Panc1 (cell line): ENCODE data around the gene FGF2. TPM values are rescaled to one million over a fixed set of nuclear protein-coding genes. Genes with fewer than 3 reads are reported as not detected.

Experiments
- ATAC-seq: fragments of 200-7000 bp; cut with Tn5 transposase; 2 replicates; pipeline ENCODE4 v1.9.1; 2020; ENCODE audit warnings: mild to moderate bottlenecking, moderate library complexity
- BruUV-seq: library from RNA; stranded (reverse); fragments of 400-500 nt; replicated peaks from 2 replicates; lab custom pipeline; 2021; lab: Mats Ljungman, UMichigan
- CTCF ChIA-PET: fragments of 300-600 bp; sonication (Branson Sonifier 250); formaldehyde crosslinking; loops from one replicate; lab custom pipeline; 2022; ENCODE audit warnings: antibody characterized with exemption; lab: Charles Lee
- POLR2A ChIA-PET: fragments of 300-600 bp; sonication (Branson Sonifier 250); formaldehyde crosslinking; loops from one replicate; lab custom pipeline; 2022; ENCODE audit warnings: antibody characterized with exemption; lab: Charles Lee
- DNase-seq: peaks from one replicate; pipeline ENCODE4 v3.0.0-alpha.2; 2010; ENCODE audit warnings: low read depth, low spot score
- H3K27ac ChIP-seq: 2 replicates; pipeline ENCODE4 v1.5.1; 2011; ENCODE audit warnings: mild to moderate bottlenecking, low read length, inconsistent platforms
- H3K27me3 ChIP-seq: fragments of 200-500 bp; sonication (Bioruptor generic); 2 replicates; pipeline ENCODE4 v1.6.0; 2014; ENCODE audit warnings: low read length, inconsistent platforms; ENCODE audit not compliant: control insufficient read depth, insufficient read depth
- H3K36me3 ChIP-seq: fragments of 200-500 bp; sonication (Bioruptor generic); 2 replicates; pipeline ENCODE4 v1.5.1; 2014; ENCODE audit warnings: inconsistent platforms, mild to moderate bottlenecking, low read length, moderate library complexity; ENCODE audit not compliant: control insufficient read depth, insufficient read depth
- H3K4me1 ChIP-seq: 2 replicates; pipeline ENCODE4 v1.5.1; 2011; ENCODE audit warnings: inconsistent platforms, mild to moderate bottlenecking, low read length, moderate library complexity; ENCODE audit not compliant: control insufficient read depth, insufficient read depth
- H3K4me3 ChIP-seq, 2 experiments: 2 replicates each; pipeline ENCODE4 v1.5.1; 2011 to 2012; ENCODE audit warnings: low read depth in 2 of 2, low read length in 2 of 2, mild to moderate bottlenecking in 2 of 2, inconsistent platforms in 1 of 2, moderate library complexity in 1 of 2
- H3K9me3 ChIP-seq: fragments of 200-500 bp; sonication (Bioruptor generic); 2 replicates; pipeline ENCODE4 v1.5.1; 2014; ENCODE audit warnings: low read depth, mild to moderate bottlenecking, inconsistent platforms, low read length, moderate library complexity; ENCODE audit not compliant: control insufficient read depth, insufficient read depth
- POLR2AphosphoS5 ChIP-seq: IDR thresholded peaks from 2 replicates; pipeline ENCODE4 v1.6.1; 2012; ENCODE audit warnings: mild to moderate bottlenecking, low read depth, low read length, moderate library complexity
- REST ChIP-seq, 2 experiments: IDR thresholded peaks; 2 replicates each; pipeline ENCODE4 v1.6.1; 2011 to 2012; ENCODE audit warnings: low read depth in 2 of 2, control low read depth in 1 of 2, low read length in 1 of 2, mild to moderate bottlenecking in 1 of 2, moderate library complexity in 1 of 2; ENCODE audit not compliant: insufficient read depth in 1 of 2
- SIN3A ChIP-seq: IDR thresholded peaks from 2 replicates; pipeline ENCODE4 v1.6.1; 2012; ENCODE audit warnings: low read depth, mild to moderate bottlenecking, low read length, moderate library complexity, borderline replicate concordance; ENCODE audit not compliant: insufficient read depth
- TCF7L2 ChIP-seq: IDR thresholded peaks from 2 replicates; pipeline ENCODE4 v1.6.1; 2011; ENCODE audit warnings: mild to moderate bottlenecking, low read depth, low read length, inconsistent platforms
- in situ Hi-C: cut with HindIII; loops from 2 replicates; pipeline ENCODE4 v1.10.0; 2016; ENCODE audit warnings: low sequenced_read_pairs, low pct_unique_long_range_greater_than_20kb
- intact Hi-C: fragments of 100-400 bp; cut with micrococcal nuclease; formaldehyde crosslinking; loops from one replicate; pipeline ENCODE4 v1.10.0; 2022; ENCODE audit not compliant: unreplicated experiment
- total RNA-seq: library from RNA; stranded (reverse); gene quantifications from one replicate; pipeline ENCODE4 v1.2.1, GENCODE V29; 2021; ENCODE audit not compliant: unreplicated experiment
- TF ChIP-seq, protein P1 (sequence below): fragments of 450-650 bp; IDR thresholded peaks from 2 replicates; pipeline ENCODE4 v1.5.1; 2017; ENCODE audit warnings: mild to moderate bottlenecking

Gene FGF2
- total RNA-seq, 1 experiment from 2014 or later, result 21.7 TPM

DNA sequence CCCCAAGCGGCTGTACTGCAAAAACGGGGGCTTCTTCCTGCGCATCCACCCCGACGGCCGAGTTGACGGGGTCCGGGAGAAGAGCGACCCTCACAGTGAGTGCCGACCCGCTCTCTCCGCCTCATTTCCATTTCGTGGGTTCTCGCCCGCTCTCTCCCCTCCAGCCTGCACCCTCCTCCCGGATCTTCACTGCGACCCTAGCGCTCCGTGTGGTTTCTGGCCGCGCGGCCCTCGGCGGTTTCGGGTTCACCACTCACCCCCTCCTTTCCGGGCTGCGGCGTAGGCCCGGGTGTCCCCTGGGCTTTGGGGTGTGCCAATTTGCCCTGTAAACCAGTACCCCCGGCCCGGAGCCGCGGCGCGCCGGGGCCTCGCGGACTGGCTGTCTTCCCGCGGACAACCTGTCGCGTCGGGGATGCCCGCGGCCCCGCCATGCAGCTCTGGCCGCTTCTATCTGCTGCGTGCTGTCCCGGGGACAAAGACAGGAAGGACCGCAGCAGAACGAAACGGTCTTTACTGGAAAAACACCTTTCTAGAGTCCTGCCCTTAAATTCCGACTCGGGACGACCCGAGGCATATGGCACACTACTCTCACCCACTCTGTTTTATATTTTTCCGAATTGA lies 737 bp downstream of the FGF2 start:
- Histone ChIP-seq H3K4me1 (peaks cover 17% of the 10 kb centered on the region), H3K27me3 (no peaks in the 10 kb centered on the region), H3K36me3 (no peaks in the 10 kb centered on the region), H3K9me3 (no peaks in the 10 kb centered on the region), H3K4me3 (peak overlapping the region; percentile 73 to 77), H3K27ac (peak overlapping the region; percentile 89)
- CTCF ChIA-PET, result interaction anchor here (0.6 kb wide), 1 partner anchor 48 kb away, joined by 3 read pairs; no protein-coding TSS in a partner anchor
- POLR2A ChIA-PET, result no interaction called here
- in situ Hi-C loops (no loop called here), intact Hi-C loops (loop anchor here (5.0 kb wide), 2 partner anchors 45 to 70 kb away; no protein-coding TSS in a partner anchor)
- BruUV-seq, result no TSS peak
- ATAC-seq, result peak; percentile 71
- DNase-seq, result no peak
- TF ChIP-seq SIN3A (no peak), POLR2AphosphoS5 (no peak), REST (IDR thresholded peaks at IDR 0.05; ENCODE audit: insufficient read depth in 1 of 2, low read depth in 2 of 2, low read length in 1 of 2) (no peak), TCF7L2 (no peak)
- TF ChIP-seq, protein P1, sequence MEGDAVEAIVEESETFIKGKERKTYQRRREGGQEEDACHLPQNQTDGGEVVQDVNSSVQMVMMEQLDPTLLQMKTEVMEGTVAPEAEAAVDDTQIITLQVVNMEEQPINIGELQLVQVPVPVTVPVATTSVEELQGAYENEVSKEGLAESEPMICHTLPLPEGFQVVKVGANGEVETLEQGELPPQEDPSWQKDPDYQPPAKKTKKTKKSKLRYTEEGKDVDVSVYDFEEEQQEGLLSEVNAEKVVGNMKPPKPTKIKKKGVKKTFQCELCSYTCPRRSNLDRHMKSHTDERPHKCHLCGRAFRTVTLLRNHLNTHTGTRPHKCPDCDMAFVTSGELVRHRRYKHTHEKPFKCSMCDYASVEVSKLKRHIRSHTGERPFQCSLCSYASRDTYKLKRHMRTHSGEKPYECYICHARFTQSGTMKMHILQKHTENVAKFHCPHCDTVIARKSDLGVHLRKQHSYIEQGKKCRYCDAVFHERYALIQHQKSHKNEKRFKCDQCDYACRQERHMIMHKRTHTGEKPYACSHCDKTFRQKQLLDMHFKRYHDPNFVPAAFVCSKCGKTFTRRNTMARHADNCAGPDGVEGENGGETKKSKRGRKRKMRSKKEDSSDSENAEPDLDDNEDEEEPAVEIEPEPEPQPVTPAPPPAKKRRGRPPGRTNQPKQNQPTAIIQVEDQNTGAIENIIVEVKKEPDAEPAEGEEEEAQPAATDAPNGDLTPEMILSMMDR, result peak; percentile 2; the same call in 1 of the 2 replicates

- H3K9me3 ChIP-seq, result no peaks in the 10 kb centered on the region
- H3K27me3 ChIP-seq, result no peaks in the 10 kb centered on the region
- CTCF ChIA-PET, result interaction anchor here (0.6 kb wide), 1 partner anchor 49 kb away, joined by 3 read pairs; no protein-coding TSS in a partner anchor
- peaks cover 23% of the 10 kb centered on the region for H3K4me1 ChIP-seq
- ATAC-seq (peak; percentile 73), DNase-seq (no peak)
- no peak for TF ChIP-seq POLR2AphosphoS5
- TF ChIP-seq, protein P1, result no peak
- TF ChIP-seq REST (IDR thresholded peaks at IDR 0.05; ENCODE audit: insufficient read depth in 1 of 2, low read depth in 2 of 2, low read length in 1 of 2), result no peak
- no peak for TF ChIP-seq SIN3A
- TF ChIP-seq TCF7L2, result no peak
- POLR2A ChIA-PET, result no interaction called here
- TSS peak; percentile 81 for BruUV-seq
- in situ Hi-C loops (no loop called here), intact Hi-C loops (loop anchor here (5.0 kb wide), 2 partner anchors 46 to 71 kb away; no protein-coding TSS in a partner anchor)
- no peaks in the 10 kb centered on the region for H3K36me3 ChIP-seq
- peak overlapping the region; percentile 89 for H3K27ac ChIP-seq
- peak overlapping the region; percentile 73 to 77 for H3K4me3 ChIP-seq
Measured at GRCh38 chr4:122827879-122828601, 1.4 kb downstream of the FGF2 start.
